ENCODE data around the gene WDR54. TPM values are rescaled to one million over a fixed set of nuclear protein-coding genes. Genes with fewer than 3 reads are reported as not detected.

The WDR54 gene
- total RNA-seq, 2 experiments from 2014 or later: 93.7 to 96.9 TPM

- H3K4me1 Mint-ChIP-seq (ENCODE audit: low read depth): peaks cover 11% of the 10 kb centered on the region
- ChIA-PET CTCF (interaction anchor here (0.6 to 1.4 kb wide), 4 partner anchors 10 to 53 kb away, joined by 3 read pairs; partner anchors contain the start of gene INO80B), POLR2A (interaction anchor here (1.0 kb wide), 1 partner anchor 15 kb away, joined by 3 read pairs; no protein-coding TSS in a partner anchor)
- H3K27ac Mint-ChIP-seq: no peak overlapping the region
- ATAC-seq: no peak
- H3K9me3 Mint-ChIP-seq (ENCODE audit: insufficient read depth): no peaks in the 10 kb centered on the region
- H3K27me3 Mint-ChIP-seq (ENCODE audit: low read depth): peaks cover 29% of the 10 kb centered on the region
- no peak overlapping the region for H3K4me3 Mint-ChIP-seq
- no peak for DNase-seq
- no peaks in the 10 kb centered on the region for H3K36me3 Mint-ChIP-seq (ENCODE audit: low read depth)
These were observed 23.2 kb downstream of the WDR54 start for GRCh38 chr2:74444498-74445318.

- ChIA-PET CTCF (interaction anchor here (0.6 kb wide), 1 partner anchor 619 kb away, joined by 3 read pairs; the partner anchor contains the start of gene STAMBP), POLR2A (interaction anchor here (1.0 kb wide), 1 partner anchor 26 kb away, joined by 3 read pairs; the partner anchor contains the start of gene C2orf81)
- peaks cover 17% of the 10 kb centered on the region for H3K27me3 Mint-ChIP-seq (ENCODE audit: low read depth)
- ATAC-seq (no peak), DNase-seq (no peak)
- H3K4me1 Mint-ChIP-seq (ENCODE audit: low read depth): peaks cover 3% of the 10 kb centered on the region
- no peak overlapping the region for H3K27ac Mint-ChIP-seq
- H3K4me3 Mint-ChIP-seq: no peak overlapping the region
- H3K9me3 Mint-ChIP-seq (ENCODE audit: insufficient read depth): no peaks in the 10 kb centered on the region
- H3K36me3 Mint-ChIP-seq (ENCODE audit: low read depth): no peaks in the 10 kb centered on the region
These were observed 25.9 kb downstream of the WDR54 start for GRCh38 chr2:74447230-74447999.

- H3K9me3 Mint-ChIP-seq (ENCODE audit: insufficient read depth): no peaks in the 10 kb centered on the region
- ATAC-seq: no peak
- H3K4me3 Mint-ChIP-seq: no peak overlapping the region
- peaks cover 15% of the 10 kb centered on the region for H3K4me1 Mint-ChIP-seq (ENCODE audit: low read depth)
- H3K27me3 Mint-ChIP-seq (ENCODE audit: low read depth): peaks cover 16% of the 10 kb centered on the region
- ChIA-PET CTCF (interaction anchor here (1.2 kb wide), 1 partner anchor 96 kb away, joined by 3 read pairs; no protein-coding TSS in a partner anchor), POLR2A (interaction anchor here (0.8 kb wide), 1 partner anchor 10 kb away, joined by 3 read pairs; the partner anchor contains the start of gene WBP1)
- H3K27ac Mint-ChIP-seq: no peak overlapping the region
- no peak for DNase-seq
- H3K36me3 Mint-ChIP-seq (ENCODE audit: low read depth): no peaks in the 10 kb centered on the region
These were observed 27.2 kb downstream of the WDR54 start for GRCh38 chr2:74448771-74449170.

- Mint-ChIP-seq H3K27ac (no peak overlapping the region), H3K9me3 (ENCODE audit: insufficient read depth) (no peaks in the 10 kb centered on the region), H3K4me1 (ENCODE audit: low read depth) (peaks cover 30% of the 10 kb centered on the region), H3K4me3 (no peak overlapping the region), H3K36me3 (ENCODE audit: low read depth) (peaks cover 7% of the 10 kb centered on the region), H3K27me3 (ENCODE audit: low read depth) (peaks cover 2% of the 10 kb centered on the region)
- ATAC-seq: no peak
- ChIA-PET CTCF (no interaction called here), POLR2A (interaction anchor here (1.2 kb wide), 1 partner anchor 8 kb away, joined by 3 read pairs; the partner anchor contains the start of gene WBP1)
- DNase-seq: no peak
These were observed 29.1 kb downstream of the WDR54 start for GRCh38 chr2:74450570-74451190.

GRCh38 chr2:74454654-74455511 is 33.4 kb downstream of the WDR54 start, which contains the start of gene INO80B:
INO80B (plus strand) TSS chr2:74455087; CDS start chr2:74455117, 30 bp downstream.
- peaks cover 57% of the 10 kb centered on the region for H3K4me1 Mint-ChIP-seq (ENCODE audit: low read depth)
- ATAC-seq (peak; percentile 43), DNase-seq (peak; percentile 97)
- no peaks in the 10 kb centered on the region for H3K27me3 Mint-ChIP-seq (ENCODE audit: low read depth)
- POLR2A ChIA-PET: interaction anchor here (0.5 to 3.8 kb wide), 12 partner anchors 13 to 718 kb away, joined by 3 to 20 read pairs (median 4); partner anchors contain the start of genes AUP1, C2orf81, CCDC142 and HTRA2
- no peaks in the 10 kb centered on the region for H3K9me3 Mint-ChIP-seq (ENCODE audit: insufficient read depth)
- peaks cover 20% of the 10 kb centered on the region for H3K36me3 Mint-ChIP-seq (ENCODE audit: low read depth)
- H3K4me3 Mint-ChIP-seq: peak within 1 kb of the TSS; percentile 99
- CTCF ChIA-PET: interaction anchor here (0.8 to 3.9 kb wide), 10 partner anchors 10 to 718 kb away, joined by 3 to 25 read pairs (median 5); partner anchors contain the start of genes AUP1, C2orf81, CCDC142 and HTRA2
- peak within 1 kb of the TSS; percentile 86 for H3K27ac Mint-ChIP-seq

GRCh38 chr2:74457129-74457548 is 35.6 kb downstream of the WDR54 start:
- no peak for DNase-seq
- H3K9me3 Mint-ChIP-seq (ENCODE audit: insufficient read depth): no peaks in the 10 kb centered on the region
- ChIA-PET POLR2A (interaction anchor here (0.8 to 3.1 kb wide), 8 partner anchors 9 to 279 kb away, joined by 3 to 33 read pairs (median 5); partner anchors contain the start of genes AUP1, CCDC142, HTRA2 and MOB1A), CTCF (interaction anchor here (0.7 to 3.9 kb wide), 13 partner anchors 16 to 1228 kb away, joined by 3 to 29 read pairs (median 4); partner anchors contain the start of genes AUP1, C2orf81, CCDC142 and HTRA2)
- peaks cover 29% of the 10 kb centered on the region for H3K36me3 Mint-ChIP-seq (ENCODE audit: low read depth)
- H3K27ac Mint-ChIP-seq: peak overlapping the region; percentile 98
- no peaks in the 10 kb centered on the region for H3K27me3 Mint-ChIP-seq (ENCODE audit: low read depth)
- no peak for ATAC-seq
- H3K4me1 Mint-ChIP-seq (ENCODE audit: low read depth): peaks cover 64% of the 10 kb centered on the region
- H3K4me3 Mint-ChIP-seq: peak overlapping the region; percentile 99

- H3K9me3 Mint-ChIP-seq (ENCODE audit: insufficient read depth): no peaks in the 10 kb centered on the region
- peak overlapping the region; percentile 99 for H3K4me3 Mint-ChIP-seq
- DNase-seq (peak; percentile 89), ATAC-seq (peak; percentile 48)
- H3K27ac Mint-ChIP-seq: peak overlapping the region; percentile 98
- H3K36me3 Mint-ChIP-seq (ENCODE audit: low read depth): peaks cover 31% of the 10 kb centered on the region
- CTCF ChIA-PET: interaction anchor here (1.0 to 3.9 kb wide), 12 partner anchors 15 to 279 kb away, joined by 3 to 29 read pairs (median 8); partner anchors contain the start of genes AUP1, C2orf81, CCDC142 and HTRA2
- POLR2A ChIA-PET: interaction anchor here (0.7 to 3.1 kb wide), 13 partner anchors 10 to 279 kb away, joined by 3 to 33 read pairs (median 5); partner anchors contain the start of genes AUP1, CCDC142, HTRA2 and MOB1A
- H3K4me1 Mint-ChIP-seq (ENCODE audit: low read depth): peaks cover 59% of the 10 kb centered on the region
- H3K27me3 Mint-ChIP-seq (ENCODE audit: low read depth): no peaks in the 10 kb centered on the region
These were observed 36.1 kb downstream of the WDR54 start for GRCh38 chr2:74457549-74458131.

- Mint-ChIP-seq H3K36me3 (ENCODE audit: low read depth) (peaks cover 37% of the 10 kb centered on the region), H3K27ac (peak within 1 kb of the TSS; percentile 98), H3K27me3 (ENCODE audit: low read depth) (no peaks in the 10 kb centered on the region), H3K9me3 (ENCODE audit: insufficient read depth) (no peaks in the 10 kb centered on the region), H3K4me1 (ENCODE audit: low read depth) (peaks cover 59% of the 10 kb centered on the region), H3K4me3 (peak within 1 kb of the TSS; percentile 99)
- DNase-seq: peak; percentile 100
- ChIA-PET CTCF (interaction anchor here (0.8 to 3.1 kb wide), 16 partner anchors 8 to 280 kb away, joined by 3 to 29 read pairs (median 4); partner anchors contain the start of genes AUP1, C2orf81, CCDC142 and HTRA2), POLR2A (interaction anchor here (0.5 to 3.1 kb wide), 14 partner anchors 8 to 418 kb away, joined by 3 to 33 read pairs (median 3); partner anchors contain the start of genes AUP1, CCDC142, HTRA2 and MRPL53)
- ATAC-seq: peak; percentile 91
These were observed 36.8 kb downstream of the WDR54 start, which contains the start of gene WBP1 for GRCh38 chr2:74458132-74458937. WBP1 (plus strand) TSS chr2:74458438; CDS start chr2:74458603, 165 bp downstream.

GRCh38 chr2:74458938-74459363 is 37.4 kb downstream of the WDR54 start:
- H3K36me3 Mint-ChIP-seq (ENCODE audit: low read depth): peaks cover 37% of the 10 kb centered on the region
- H3K27me3 Mint-ChIP-seq (ENCODE audit: low read depth): no peaks in the 10 kb centered on the region
- ATAC-seq: no peak
- ChIA-PET CTCF (interaction anchor here (0.8 to 3.1 kb wide), 13 partner anchors 8 to 209 kb away, joined by 3 to 29 read pairs (median 4); partner anchors contain the start of genes AUP1, CCDC142, HTRA2 and MRPL53), POLR2A (interaction anchor here (0.7 to 3.1 kb wide), 9 partner anchors 9 to 96 kb away, joined by 3 to 33 read pairs (median 4); partner anchors contain the start of genes AUP1, CCDC142, HTRA2 and MRPL53)
- peaks cover 62% of the 10 kb centered on the region for H3K4me1 Mint-ChIP-seq (ENCODE audit: low read depth)
- H3K27ac Mint-ChIP-seq: peak overlapping the region; percentile 98
- no peak for DNase-seq
- H3K4me3 Mint-ChIP-seq: peak overlapping the region; percentile 99
- no peaks in the 10 kb centered on the region for H3K9me3 Mint-ChIP-seq (ENCODE audit: insufficient read depth)

All from activated CD8-positive, alpha-beta T cell treated with anti-CD3 and anti-CD28 coated beads, Interleukin-2, amount 10 ng/mL, durations not matched to agents 7 days and 5 days (primary cell).